Epithelial cell of prostate (primary cell): ENCODE data around the gene ETS1.

ENCODE experiments used
- DNase-seq: peaks from one replicate; pipeline ENCODE4 v3.0.0-alpha.2; 2011; ENCODE audit warnings: low read depth, low spot score
- H3K27ac ChIP-seq: fragments of 450-650 bp; 2 replicates; pipeline ENCODE4 v1.5.1; 2017; ENCODE audit warnings: mild to moderate bottlenecking

Gene ETS1

DNA sequence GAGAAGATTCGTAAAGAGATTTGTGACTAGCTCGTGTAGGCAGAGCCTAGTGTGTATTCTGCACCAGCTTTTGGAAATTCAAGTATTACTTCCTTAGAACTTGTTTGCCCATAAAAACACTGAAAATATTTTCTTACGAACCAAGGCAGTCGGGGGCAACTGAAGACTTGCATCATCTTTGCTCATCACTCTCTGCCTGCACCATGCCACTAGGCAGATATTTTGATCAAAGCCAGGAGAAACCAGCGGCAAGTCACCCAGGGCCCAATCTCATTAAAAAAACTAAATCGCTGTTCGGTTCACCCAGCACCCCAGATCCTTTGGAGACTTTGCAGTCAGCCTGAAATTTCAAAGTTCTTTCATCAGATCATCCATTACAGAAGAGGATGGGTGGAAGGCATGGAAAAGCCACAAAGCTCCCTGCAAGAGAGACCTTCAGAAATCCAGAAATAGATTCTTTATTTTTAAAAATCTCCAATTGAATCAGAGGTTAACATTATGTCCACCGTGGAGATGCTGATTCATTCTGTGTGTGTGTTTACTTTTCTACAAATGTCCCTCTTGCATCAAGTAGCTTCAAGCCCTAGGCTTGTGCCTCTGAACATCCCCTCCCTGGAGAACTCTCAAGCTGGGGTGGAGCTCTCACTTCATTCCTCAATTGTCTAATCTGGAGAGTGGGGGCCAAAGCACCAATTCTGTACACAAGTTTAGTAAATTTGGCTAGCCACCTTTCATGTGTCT, 78.4 kb downstream of the ETS1 start:
- H3K27ac ChIP-seq = peak overlapping the region; percentile 93
- DNase-seq = no peak

DNA sequence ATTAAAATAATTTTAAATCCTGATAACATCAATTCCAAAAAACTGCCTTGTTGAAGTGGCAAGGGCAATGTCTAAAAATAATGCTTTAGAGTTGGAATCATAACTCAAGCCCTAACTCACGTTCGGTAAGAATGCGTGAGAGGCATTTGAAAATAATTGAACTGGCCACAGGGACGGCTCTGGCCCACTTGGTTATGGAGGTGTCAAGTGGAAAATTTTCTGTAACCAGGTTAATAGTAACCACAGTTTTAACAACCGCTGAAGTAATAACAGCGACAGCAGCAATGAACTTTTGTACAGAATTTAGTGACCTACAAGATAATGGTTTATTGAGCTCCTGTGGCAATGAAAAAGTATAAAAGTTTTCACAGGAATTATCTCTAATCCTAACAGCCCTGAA, 79.4 kb downstream of the ETS1 start:
- peak overlapping the region; percentile 93 for H3K27ac ChIP-seq
- DNase-seq = no peak

DNA sequence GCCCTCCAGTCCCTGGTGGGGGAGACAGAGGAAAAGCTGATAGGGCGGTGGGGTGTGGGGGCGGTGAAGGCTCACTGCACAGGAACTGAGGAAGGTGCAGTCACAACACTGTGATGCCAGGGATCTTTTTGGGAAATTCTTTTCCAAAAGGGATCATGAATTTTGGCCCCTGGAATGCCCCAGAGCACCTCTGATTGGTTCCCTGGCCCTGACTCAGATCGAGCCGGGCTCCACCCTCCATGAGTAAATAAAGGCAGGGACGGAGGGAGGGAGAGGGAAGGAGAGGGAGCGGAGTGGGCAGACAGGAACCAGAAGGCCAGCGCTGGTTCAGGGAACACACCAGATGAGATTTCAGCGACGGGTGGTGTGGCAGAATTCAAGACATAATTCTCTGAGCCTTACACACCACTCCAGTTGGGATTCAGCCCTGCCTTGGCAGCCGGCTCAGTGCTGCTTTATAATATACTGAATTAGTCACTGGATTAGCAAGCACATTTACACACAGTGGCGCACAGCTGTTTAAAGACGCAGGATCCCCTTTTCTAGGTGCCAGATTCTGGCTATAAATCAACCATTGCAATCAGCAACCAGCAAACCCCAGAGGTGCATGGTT, 80.3 kb downstream of the ETS1 start:
- peak; percentile 72 for DNase-seq
- H3K27ac ChIP-seq = peak overlapping the region; percentile 93

DNA sequence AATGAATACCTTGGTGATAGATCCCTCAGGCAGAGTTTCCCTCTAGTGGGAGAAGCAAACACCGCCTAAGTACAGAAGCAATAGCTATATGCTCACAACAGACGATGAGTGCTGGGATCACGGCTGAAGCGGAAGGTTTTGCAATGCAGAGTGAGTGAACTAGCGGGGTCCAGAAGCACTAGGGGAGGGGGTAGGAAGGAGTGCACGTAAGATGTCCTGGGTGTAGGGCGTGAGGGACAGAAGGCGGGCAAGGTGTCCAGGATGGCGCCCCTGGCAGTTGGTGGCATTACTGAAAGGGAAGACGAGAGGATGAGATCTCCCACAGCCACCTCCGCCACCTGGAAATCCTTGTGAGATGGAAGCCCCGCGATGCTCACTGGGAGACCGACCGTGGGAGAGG, 81.0 kb downstream of the ETS1 start:
- no peak for DNase-seq
- peak overlapping the region; percentile 93 for H3K27ac ChIP-seq

DNA sequence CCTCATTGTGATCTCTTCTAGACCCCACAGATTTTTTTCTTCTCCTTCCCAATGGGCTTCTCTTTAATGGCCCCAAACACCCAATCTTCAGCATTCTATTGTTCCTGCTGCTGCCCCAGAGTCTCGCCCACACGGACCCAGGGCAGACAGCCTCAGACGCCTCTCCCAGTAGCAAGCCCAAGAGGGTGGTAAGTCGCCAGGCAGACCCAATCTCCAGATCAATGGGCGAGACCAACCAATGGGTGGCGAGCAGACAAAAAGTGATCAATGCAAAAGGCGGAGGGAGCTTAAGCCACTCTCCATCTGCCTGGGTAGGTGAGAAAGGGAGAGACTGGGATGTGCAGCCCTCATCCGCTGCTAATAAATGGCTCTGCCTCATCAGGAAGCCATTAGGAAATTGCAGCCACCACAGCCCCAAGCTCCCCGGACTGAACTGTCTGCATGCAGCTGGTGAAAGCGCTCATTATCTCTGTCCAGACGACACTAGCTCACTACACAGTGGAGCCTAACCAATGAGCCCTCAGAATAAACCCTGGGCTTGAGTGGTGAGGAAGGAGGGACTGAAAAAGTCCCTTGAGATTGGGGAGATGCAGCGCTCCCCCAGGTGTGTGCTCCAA, 81.8 kb downstream of the ETS1 start:
- no peak for DNase-seq
- H3K27ac ChIP-seq = peak overlapping the region; percentile 93

DNA sequence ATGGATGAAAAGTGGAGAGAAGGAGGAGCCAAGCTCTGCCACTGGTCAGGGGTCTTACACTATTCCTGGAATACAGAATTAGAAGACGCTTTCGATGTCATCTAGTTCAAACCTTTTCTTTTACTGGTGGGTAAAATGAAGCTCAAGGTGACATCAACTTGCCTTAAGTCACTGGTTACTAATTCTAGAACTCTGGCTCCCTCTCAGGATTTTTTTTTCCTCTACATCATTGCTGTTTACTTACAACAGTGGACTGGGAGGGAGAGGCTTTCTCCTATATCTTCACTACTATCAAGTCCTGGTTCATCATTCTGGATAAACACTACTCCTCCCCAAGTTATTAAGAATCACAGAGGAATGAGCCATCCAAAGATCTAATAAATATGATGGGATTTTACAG, 82.9 kb downstream of the ETS1 start:
- peak overlapping the region; percentile 56 for H3K27ac ChIP-seq
- no peak for DNase-seq

DNA sequence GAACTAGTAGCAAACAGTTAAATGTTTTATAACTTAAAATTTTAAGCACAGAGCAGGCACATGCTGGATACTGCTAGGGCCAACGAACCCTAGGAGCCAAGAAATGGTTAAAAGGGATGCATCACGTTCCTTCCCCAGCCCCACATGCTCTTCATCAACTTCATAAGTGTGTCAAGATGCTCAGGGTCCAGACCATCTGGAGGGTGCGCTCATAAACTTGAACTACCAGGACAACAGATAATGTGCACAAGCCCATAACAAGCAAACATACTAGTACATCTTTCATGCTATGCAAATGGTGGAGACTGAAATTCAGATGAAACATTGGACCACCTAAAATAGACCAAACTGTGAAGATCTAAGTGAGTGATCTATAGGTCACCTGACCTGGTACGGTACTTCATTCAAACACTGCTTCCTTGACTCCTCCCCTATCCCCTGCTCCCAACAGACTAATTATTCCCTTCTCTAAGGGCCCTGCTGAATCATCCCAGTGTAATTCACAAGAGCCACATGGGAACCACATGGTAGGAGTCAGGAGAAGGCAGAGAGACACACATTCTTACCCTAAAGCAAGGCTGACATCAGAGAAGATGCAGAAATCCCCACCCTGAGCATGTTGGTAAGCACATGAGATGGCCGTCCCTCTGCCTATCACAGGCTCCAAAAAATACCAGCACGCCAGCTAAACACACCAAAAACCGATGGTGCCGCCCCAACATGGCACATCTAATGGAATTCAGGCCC, 83.9 kb downstream of the ETS1 start:
- no peak for DNase-seq

DNA sequence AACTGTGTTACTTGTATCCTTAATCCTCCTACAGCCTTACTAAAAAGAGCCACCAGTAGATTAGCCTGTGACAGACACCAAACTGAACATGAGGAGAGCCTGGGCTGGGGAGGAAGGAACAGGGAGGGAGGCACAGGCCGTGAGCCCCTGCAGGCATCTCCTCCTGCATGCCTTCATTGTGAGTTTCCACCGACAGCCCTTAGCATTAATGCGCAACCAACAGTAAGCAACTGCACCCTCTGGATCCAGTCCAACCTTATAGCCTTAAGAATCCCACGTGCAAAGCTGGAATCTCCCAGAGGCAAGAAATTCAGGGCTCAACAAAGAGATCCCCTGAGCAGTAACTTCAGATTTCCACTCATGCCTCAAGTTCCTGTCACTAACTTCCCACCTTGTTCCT, 84.6 kb downstream of the ETS1 start:
- DNase-seq = no peak
- peak overlapping the region; percentile 56 for H3K27ac ChIP-seq

More for the DNA sequence above, 83.9 kb downstream of the ETS1 start:
- H3K27ac ChIP-seq = peak overlapping the region; percentile 56

DNA sequence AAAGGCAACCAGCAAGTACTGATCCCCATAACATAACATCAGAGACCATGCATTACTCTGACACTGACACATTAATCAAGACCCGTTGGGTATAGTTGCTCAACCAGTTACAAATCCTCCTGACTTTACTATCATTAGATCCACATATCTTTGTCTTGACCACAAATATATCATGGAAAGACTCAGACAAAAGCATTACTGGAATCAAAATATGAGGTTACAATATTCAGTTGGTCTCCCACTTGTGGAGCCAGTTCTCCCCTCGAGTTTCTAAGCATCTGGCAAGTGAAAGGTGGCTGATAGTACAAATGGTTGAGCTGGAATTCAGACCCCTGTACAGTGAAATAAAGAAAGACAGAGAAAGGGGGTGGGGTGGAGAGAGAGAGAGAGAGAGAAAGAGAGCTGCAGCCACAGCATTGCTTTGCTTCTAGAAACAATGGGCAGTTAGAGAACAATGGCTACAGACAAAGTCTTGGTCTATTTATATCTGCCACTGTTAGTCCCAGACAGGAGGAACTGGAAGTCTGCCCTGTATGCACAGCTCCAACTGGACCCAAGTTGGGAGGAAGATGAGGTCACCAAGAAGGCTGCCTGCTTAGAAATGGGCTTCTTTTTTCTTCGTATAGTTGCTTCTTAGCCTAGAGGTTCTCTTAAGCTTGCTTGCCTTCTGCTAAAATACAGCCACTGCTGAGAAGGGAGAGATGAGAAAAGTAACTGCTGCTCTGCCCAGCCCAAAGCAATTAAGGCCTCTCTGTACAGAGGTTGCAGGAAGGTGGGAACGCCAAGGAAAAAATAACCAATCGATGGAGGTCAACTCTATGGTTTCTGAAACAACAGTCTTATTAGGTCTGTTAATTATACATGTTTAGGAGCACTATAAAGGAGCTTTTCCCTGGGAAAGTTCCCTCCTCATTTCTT, 85.5 kb downstream of the ETS1 start:
- DNase-seq = no peak

DNA sequence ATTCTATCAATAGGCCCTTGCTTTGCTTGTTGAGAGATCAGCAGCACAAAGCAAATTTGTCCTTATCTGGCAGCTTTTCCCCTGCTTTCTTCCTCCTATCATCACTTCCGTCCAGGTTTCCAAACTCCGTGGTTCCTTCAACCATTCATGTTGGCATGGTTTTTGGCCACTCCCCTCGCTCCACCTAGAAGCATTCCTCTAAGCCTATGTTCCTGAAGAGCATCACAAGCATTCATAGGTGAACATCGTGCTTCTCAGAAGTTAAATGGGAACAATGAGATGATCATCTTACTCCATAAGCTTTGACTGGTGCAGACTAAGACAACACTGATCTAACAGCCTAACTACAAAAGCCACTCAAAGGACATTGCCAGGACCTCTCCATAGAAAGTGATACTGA, 86.3 kb downstream of the ETS1 start:
- no peak overlapping the region for H3K27ac ChIP-seq
- no peak for DNase-seq

More for the DNA sequence above, 85.5 kb downstream of the ETS1 start:
- peak overlapping the region; percentile 56 for H3K27ac ChIP-seq

DNA sequence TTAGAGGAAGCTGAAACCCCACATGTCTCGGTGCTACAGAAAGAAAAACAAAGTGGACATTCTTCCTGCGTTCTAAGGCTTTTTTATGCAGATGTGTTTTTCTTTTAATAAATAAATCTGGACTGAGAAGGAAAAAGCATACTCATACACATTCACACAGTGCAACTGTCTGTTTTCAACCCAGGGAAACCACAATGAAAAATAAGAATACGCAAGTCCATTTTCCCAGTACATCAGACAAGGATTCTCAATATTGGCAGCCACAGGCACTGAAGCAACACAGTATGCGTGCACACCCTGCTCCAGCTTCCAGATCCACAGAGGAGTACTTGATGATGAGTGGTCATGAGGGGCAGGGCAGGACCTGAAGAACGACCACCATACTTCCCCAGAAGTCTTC, 86.9 kb downstream of the ETS1 start:
- peak overlapping the region; percentile 77 for H3K27ac ChIP-seq
- DNase-seq = no peak

DNA sequence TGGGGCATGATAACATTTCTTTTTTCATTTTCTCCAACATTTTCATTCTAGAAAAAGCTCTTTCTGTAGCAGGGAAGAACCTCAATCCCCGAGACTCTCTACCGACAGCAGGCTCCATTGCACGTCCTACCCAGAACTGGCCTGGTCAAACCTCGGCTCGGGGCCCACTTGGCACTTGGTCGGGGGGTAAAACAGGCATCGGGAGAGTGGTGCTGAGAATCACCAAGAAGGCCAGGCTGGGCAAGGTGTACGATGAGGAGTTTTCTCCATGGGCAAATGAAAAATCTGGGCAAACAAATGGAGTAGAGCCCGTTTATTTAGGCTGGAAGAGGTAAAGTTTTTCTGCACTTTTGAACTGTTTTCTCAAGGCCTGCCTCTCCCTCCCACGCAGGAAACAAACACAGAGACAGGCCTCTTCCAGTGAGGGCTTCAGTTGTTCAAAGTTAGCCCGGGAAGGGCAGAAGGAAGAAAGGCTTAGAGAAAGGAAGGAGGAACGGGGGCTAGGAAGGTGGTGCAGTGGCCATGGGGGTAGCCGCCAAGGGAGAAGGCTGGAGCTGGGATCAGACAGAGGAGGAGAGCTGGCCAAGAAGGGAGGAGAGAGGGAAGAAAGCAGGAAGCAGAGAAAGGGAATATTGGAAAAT, 87.6 kb downstream of the ETS1 start:
- H3K27ac ChIP-seq = peak overlapping the region; percentile 77
- no peak for DNase-seq

DNA sequence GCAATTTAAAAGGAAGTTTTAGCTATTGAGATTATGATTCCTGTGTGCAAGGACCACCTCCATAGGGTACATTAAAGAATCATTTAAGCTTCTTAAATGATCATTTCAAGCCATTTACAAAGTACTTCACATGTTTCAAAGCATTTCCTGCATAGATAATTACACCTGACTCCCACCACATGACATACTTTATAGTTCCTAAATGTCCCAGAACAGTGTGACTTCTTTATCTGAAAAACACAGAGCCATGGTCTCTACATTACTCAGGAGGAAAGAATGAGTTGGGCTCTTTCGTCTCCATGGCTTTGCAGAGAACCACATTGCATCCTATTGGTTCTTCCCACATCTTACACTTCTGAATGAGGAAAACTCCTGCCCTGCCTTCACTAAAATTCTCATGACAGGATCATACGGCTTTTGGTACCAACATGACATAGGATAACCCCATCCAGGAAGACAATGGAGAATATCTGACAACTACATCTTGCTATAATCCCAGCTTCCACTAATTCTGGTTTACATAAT, 88.6 kb downstream of the ETS1 start:
- H3K27ac ChIP-seq = peak overlapping the region; percentile 77
- DNase-seq = no peak

DNA sequence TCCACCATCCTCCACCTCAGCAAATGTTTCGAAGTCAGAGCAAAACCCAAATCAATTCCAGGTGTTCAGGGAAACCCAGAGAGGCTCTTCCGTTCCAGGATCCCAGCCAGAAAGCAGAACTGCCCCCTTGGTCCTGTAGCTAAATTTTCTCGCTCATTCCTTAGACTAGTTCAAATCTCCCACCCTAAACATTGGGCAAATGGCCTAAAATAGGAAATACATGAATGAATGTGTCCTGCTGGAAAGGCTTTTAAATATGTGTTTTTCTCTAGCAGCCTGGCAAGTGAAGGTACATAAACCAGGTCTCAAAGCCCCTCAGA, 89.6 kb downstream of the ETS1 start:
- H3K27ac ChIP-seq = peak overlapping the region; percentile 77
- no peak for DNase-seq

DNA sequence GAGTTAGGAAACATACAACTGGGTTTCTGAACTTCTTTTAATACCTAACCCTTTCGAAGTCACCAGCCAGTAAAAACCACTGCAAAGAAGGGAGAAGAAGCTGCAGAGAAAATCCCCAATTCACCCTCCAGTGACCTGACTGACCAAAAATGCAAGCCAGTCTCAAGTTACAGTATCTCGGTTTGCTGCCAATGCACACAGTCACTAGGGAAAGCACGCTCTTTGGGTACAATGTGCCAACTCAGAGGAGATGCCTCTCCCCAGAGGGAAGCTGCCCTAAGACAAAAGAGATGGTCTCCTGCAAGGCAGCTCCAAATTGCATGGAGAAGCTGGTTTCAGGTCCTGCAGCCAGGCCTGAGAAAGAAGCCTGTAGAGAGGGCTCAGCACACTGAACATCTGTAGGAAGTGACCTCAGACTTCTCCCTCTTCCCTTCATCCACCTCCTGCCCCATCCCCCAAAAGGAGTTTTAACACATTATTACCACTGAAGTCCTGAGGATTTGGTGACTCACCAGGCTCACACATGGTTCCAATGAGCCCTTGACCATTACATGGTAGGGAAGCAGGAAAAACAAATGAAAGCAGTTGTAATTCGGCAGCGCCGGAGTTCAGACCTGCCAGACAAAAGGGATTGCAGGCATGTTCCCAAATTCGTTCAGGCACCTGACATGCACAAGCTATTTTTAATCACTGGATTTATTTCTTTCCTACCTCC, 90.1 kb downstream of the ETS1 start:
- peak; percentile 24 for DNase-seq
- peak overlapping the region; percentile 77 for H3K27ac ChIP-seq

DNA sequence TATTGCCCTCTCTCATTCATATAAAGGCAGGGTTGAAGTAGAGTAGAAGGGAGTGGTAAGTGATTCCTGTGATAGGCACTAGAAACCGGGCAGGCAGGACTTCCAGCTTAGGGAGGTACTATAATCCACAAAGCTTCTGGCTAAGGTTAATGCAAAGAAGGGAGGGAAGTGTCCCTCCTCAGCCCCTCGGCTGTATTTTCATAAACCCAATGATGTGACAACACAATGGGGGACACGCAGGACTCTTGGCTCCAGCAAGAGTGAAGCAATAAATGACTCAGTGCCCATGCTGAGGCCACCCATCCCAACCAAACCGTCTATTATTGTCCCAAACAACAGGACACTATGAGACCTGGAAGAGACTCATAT, 90.7 kb downstream of the ETS1 start:
- DNase-seq = no peak
- peak overlapping the region; percentile 77 for H3K27ac ChIP-seq

DNA sequence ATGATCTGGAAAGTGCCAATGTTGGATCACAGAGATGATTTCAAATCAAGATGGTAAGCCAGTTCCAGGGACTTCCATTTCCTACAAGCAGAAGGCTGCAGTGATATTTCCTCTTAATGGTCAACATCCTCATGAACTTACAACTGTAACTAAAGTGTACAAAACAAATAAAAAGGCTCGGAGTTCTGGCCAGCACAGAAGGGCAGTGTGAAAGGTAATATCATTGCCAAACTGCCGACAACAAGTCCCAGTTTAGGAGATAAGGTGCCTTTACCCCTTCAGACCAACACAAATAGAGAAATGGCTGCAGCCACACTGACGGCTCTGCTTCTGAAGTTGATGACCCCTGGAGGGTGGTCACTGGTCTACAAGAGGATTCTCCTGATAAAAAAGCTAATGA, 91.1 kb downstream of the ETS1 start:
- no peak for DNase-seq
- peak overlapping the region; percentile 77 for H3K27ac ChIP-seq

DNA sequence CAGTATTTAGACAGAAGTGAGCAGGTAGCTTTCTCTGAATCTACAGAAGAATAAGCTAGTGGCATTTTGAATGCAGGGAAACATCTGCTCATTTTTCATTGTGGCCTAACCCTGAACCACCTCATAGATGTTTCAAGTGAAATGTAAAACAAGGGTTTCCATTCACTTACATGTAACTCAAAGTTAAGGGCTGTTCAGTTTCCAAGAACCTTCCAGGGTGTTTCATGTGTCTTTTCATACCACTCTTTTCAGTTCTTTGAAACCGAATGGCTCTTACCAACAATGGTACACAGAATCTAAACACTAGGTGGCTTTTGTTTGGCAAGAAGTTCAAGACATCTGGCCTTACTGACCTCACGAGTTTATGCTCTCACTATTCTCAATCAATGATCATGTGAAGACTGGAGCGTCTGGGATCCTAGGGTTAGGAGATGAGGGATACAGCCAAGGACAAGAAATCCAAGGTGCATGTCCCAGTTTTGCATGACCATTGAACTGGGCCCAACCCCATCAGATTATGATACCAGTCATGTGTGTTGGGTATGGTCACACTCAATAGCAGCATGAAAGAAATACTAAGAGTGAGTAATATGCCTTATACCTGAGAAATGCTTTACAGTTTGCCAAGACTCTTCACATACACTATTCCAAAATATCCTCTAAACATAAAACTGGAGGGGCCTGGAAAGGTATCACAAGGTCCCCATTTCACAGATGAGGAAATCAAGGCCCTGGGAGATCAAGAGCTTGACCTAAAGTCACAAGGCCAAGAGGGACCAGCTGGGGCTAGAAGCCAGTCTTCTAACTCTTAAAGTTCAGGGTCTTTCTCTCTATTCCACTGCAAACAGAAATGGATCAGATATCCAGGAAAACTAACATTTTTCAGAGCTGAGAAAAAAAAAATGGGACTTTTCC, 92.7 kb downstream of the ETS1 start:
- DNase-seq = no peak
- H3K27ac ChIP-seq = peak overlapping the region; percentile 15
